Loucy (cell line): ENCODE results near the gene NCAM1.

ENCODE experiments used
- H2AFZ ChIP-seq: fragments of 200-600 bp; sonication (generic); 2 replicates; pipeline ENCODE4 v1.6.0; 2016; ENCODE audit warnings: antibody characterized with exemption, mild to moderate bottlenecking, low read length, moderate library complexity
- H3F3A ChIP-seq: fragments of 200-600 bp; 2 replicates; pipeline ENCODE4 v1.6.0; 2016; ENCODE audit warnings: antibody characterized with exemption, low read depth, mild to moderate bottlenecking
- H3K27me3 ChIP-seq: fragments of 200-600 bp; sonication (generic); 2 replicates; pipeline ENCODE4 v1.6.1; 2014; ENCODE audit warnings: low read length, mild to moderate bottlenecking; ENCODE audit not compliant: insufficient read depth, poor library complexity, severe bottlenecking
- H3K36me3 ChIP-seq: fragments of 200-600 bp; sonication (generic); 2 replicates; pipeline ENCODE4 v1.6.1; 2016; ENCODE audit warnings: low read length; ENCODE audit not compliant: insufficient read depth
- H3K4me1 ChIP-seq: fragments of 200-600 bp; sonication (generic); 2 replicates; pipeline ENCODE4 v1.5.1; 2014; ENCODE audit warnings: low read length, mild to moderate bottlenecking; ENCODE audit not compliant: insufficient read depth, poor library complexity, severe bottlenecking
- H3K4me2 ChIP-seq: fragments of 200-600 bp; sonication (generic); 2 replicates; pipeline ENCODE4 v1.6.0; 2014; ENCODE audit warnings: antibody characterized with exemption, low read length, low read depth, mild to moderate bottlenecking; ENCODE audit not compliant: poor library complexity, severe bottlenecking
- H3K4me3 ChIP-seq: fragments of 200-600 bp; sonication (generic); 2 replicates; pipeline ENCODE4 v1.5.1; 2014; ENCODE audit warnings: low read length, mild to moderate bottlenecking, mixed read lengths; ENCODE audit not compliant: poor library complexity, severe bottlenecking
- H3K79me2 ChIP-seq: fragments of 200-600 bp; sonication (generic); 2 replicates; pipeline ENCODE4 v1.6.1; 2014; ENCODE audit warnings: low read length; ENCODE audit not compliant: insufficient read depth
- H3K9ac ChIP-seq: fragments of 200-600 bp; sonication (generic); 2 replicates; pipeline ENCODE4 v1.6.0; 2014; ENCODE audit warnings: mild to moderate bottlenecking, low read depth, low read length, moderate library complexity; ENCODE audit not compliant: poor library complexity, severe bottlenecking
- H3K9me2 ChIP-seq: fragments of 200-600 bp; sonication (generic); replicated peaks from 2 replicates; pipeline ENCODE4 v1.6.1; 2016; ENCODE audit warnings: low read depth, low read length, mixed read lengths
- H3K9me3 ChIP-seq: fragments of 200-600 bp; sonication (generic); 2 replicates; pipeline ENCODE4 v1.6.1; 2014; ENCODE audit warnings: mild to moderate bottlenecking, antibody characterized with exemption, low read length, low read depth; ENCODE audit not compliant: insufficient read depth
- H4K20me1 ChIP-seq: fragments of 200-600 bp; sonication (generic); 2 replicates; pipeline ENCODE4 v1.6.0; 2014; ENCODE audit warnings: antibody characterized with exemption, low read length, mild to moderate bottlenecking; ENCODE audit not compliant: insufficient read depth, poor library complexity, severe bottlenecking
- CTCF ChIP-seq: fragments of 200-600 bp; sonication (generic); conservative IDR thresholded peaks from 2 replicates; pipeline ENCODE4 v1.5.1; 2014; ENCODE audit warnings: mild to moderate bottlenecking, antibody characterized with exemption, low read length
- EZH2phosphoT487 ChIP-seq: fragments of 200-600 bp; IDR thresholded peaks from 2 replicates; pipeline ENCODE4 v1.6.1; 2018; ENCODE audit warnings: antibody characterized with exemption, mild to moderate bottlenecking, moderate library complexity, borderline replicate concordance

Gene NCAM1

GRCh38 chr11:113261709-113262475, 300.7 kb downstream of the NCAM1 start:
- no peaks in the 10 kb centered on the region for H3K9me3 ChIP-seq
- no peaks in the 10 kb centered on the region for H3K9me2 ChIP-seq
- no peak overlapping the region for H2AFZ ChIP-seq
- no peak overlapping the region for H3K9ac ChIP-seq
- no peaks in the 10 kb centered on the region for H3K27me3 ChIP-seq
- no peak overlapping the region for H3K4me2 ChIP-seq
- no peaks in the 10 kb centered on the region for H3K79me2 ChIP-seq
- no peaks in the 10 kb centered on the region for H4K20me1 ChIP-seq
- TF ChIP-seq EZH2phosphoT487 (no peak), CTCF (no peak)
- no peak overlapping the region for H3K4me3 ChIP-seq
- H3K36me3 ChIP-seq = no peaks in the 10 kb centered on the region
- no peaks in the 10 kb centered on the region for H3F3A ChIP-seq
- H3K4me1 ChIP-seq = no peaks in the 10 kb centered on the region

- Histone ChIP-seq H3K4me2 (no peak overlapping the region), H2AFZ (no peak overlapping the region), H3K27me3 (no peaks in the 10 kb centered on the region), H3K4me3 (no peak overlapping the region), H4K20me1 (no peaks in the 10 kb centered on the region), H3F3A (no peaks in the 10 kb centered on the region), H3K4me1 (no peaks in the 10 kb centered on the region), H3K79me2 (no peaks in the 10 kb centered on the region), H3K9me2 (no peaks in the 10 kb centered on the region), H3K9me3 (no peaks in the 10 kb centered on the region), H3K36me3 (no peaks in the 10 kb centered on the region), H3K9ac (no peak overlapping the region)
- TF ChIP-seq CTCF = no peak
- no peak for TF ChIP-seq EZH2phosphoT487
These were observed 301.4 kb downstream of the NCAM1 start for GRCh38 chr11:113262594-113262993.

- Histone ChIP-seq H2AFZ (no peak overlapping the region), H3K4me1 (no peaks in the 10 kb centered on the region), H3K9ac (no peak overlapping the region), H3K9me3 (no peaks in the 10 kb centered on the region), H3K4me3 (no peak overlapping the region), H4K20me1 (no peaks in the 10 kb centered on the region), H3F3A (no peaks in the 10 kb centered on the region), H3K9me2 (no peaks in the 10 kb centered on the region), H3K4me2 (no peak overlapping the region), H3K36me3 (no peaks in the 10 kb centered on the region), H3K27me3 (no peaks in the 10 kb centered on the region), H3K79me2 (no peaks in the 10 kb centered on the region)
- TF ChIP-seq CTCF (no peak), EZH2phosphoT487 (no peak)
These were observed 302.4 kb downstream of the NCAM1 start for GRCh38 chr11:113263458-113264259.
